ENCODE measurements around the gene SUSD1. TPM values are rescaled to one million over a fixed set of nuclear protein-coding genes. Genes with fewer than 3 reads are reported as not detected.

Gene SUSD1
- total and polyA plus RNA-seq, 2 donors (not counting 3 experiments of a cell fraction or from before 2014, with no cell fraction given): 33.1 to 37.8 TPM

DNA sequence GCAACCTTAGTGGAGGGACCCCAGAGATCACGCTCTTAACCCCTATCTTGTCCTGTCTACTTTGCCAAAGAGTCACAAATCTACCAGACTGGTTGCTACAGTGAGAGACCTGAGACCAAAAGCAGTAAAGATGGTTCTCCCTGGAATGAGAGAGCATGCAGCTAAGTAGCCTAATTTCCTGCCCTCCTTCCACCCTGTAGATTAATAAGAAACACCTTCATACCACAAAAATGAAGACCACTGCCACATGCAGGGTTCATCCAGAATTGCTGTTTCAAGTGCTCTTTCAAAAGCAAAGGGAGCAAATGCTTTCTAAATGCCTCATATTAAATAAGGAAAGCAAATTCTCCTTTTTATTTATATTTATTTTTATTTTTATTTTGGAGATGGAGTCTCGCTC is 159.4 kb downstream of the SUSD1 start:
- no peak for FAIRE-seq
- H3K9me1 ChIP-seq (replicated peaks; ENCODE audit: control insufficient read depth, extremely low read depth, insufficient read depth, low read length): no peaks in the 10 kb centered on the region
- H3K36me3 ChIP-seq (ENCODE audit: control insufficient read depth in 2 of 2, extremely low read depth in 1 of 2, insufficient read depth in 2 of 2, low read length in 2 of 2): no peaks in the 10 kb centered on the region
- H3K27ac ChIP-seq (ENCODE audit: insufficient read depth, low read depth, low read length): no peak overlapping the region
- H3K27me3 ChIP-seq (ENCODE audit: control insufficient read depth in 2 of 2, insufficient read depth in 2 of 2, low read length in 2 of 2): no peaks in the 10 kb centered on the region
- BruUV-seq (replicated peaks): no TSS peak
- no peak overlapping the region for H3K4me3 ChIP-seq (replicated peaks in 1 of 3; ENCODE audit: insufficient read depth in 1 of 3, low read depth in 1 of 3, low read length in 3 of 3)
- H3K4me2 ChIP-seq (ENCODE audit: insufficient read depth, low read length): no peak overlapping the region
- dilution Hi-C loops (cut with MboI; ENCODE audit: extremely low pct_ligation_motif_present, low sequenced_read_pairs) (no loop called here), intact Hi-C loops (cut with micrococcal nuclease) (no loop called here)
- ChIA-PET CTCF (no interaction called here), POLR2A (no interaction called here)
- H3K9me3 ChIP-seq (replicated peaks; ENCODE audit: control insufficient read depth, insufficient read depth, low read length): no peaks in the 10 kb centered on the region
- DNase-seq (ENCODE audit: low read depth, low spot score): no peak
- H3K79me2 ChIP-seq (ENCODE audit: control insufficient read depth, insufficient read depth, low read length): no peaks in the 10 kb centered on the region
- H2AFZ ChIP-seq (ENCODE audit: low read depth, low read length): no peak overlapping the region
- no peaks in the 10 kb centered on the region for H4K20me1 ChIP-seq (replicated peaks; ENCODE audit: control insufficient read depth, extremely low read depth, insufficient read depth, low read length)
- peaks cover 30% of the 10 kb centered on the region for H3K4me1 ChIP-seq (ENCODE audit: control insufficient read depth, extremely low read depth, insufficient read depth, low read length)
- TF ChIP-seq EZH2 (IDR thresholded peaks at IDR 0.05; ENCODE audit: borderline replicate concordance, low read depth, low read length, severe bottlenecking): no peak
- no peak for TF ChIP-seq GATA2 (IDR thresholded peaks at IDR 0.05; ENCODE audit: insufficient read depth, insufficient read length, low read depth, low read length)
- no peak for TF ChIP-seq CTCF (IDR thresholded peaks at IDR 0.05; ENCODE audit: extremely low read depth in 1 of 2, insufficient read depth in 1 of 2, low read depth in 1 of 2, low read length in 2 of 2)
- no peak for TF ChIP-seq FOS (IDR thresholded peaks at IDR 0.05; ENCODE audit: borderline replicate concordance, insufficient read depth, low read length)
- TF ChIP-seq, protein P1, sequence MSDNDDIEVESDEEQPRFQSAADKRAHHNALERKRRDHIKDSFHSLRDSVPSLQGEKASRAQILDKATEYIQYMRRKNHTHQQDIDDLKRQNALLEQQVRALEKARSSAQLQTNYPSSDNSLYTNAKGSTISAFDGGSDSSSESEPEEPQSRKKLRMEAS (IDR thresholded peaks at IDR 0.05; ENCODE audit: insufficient read depth, insufficient read length): no peak
- TF ChIP-seq POLR2A (IDR thresholded peaks at IDR 0.05; ENCODE audit: low read depth, low read length): no peak
- TF ChIP-seq JUN (IDR thresholded peaks at IDR 0.05; ENCODE audit: borderline replicate concordance, insufficient read depth, insufficient read length, low read depth): no peak
- no peak for TF ChIP-seq MYC (IDR thresholded peaks at IDR 0.05; ENCODE audit: low read depth, low read length)
- no peak for TF ChIP-seq POLR2AphosphoS5 (IDR thresholded peaks at IDR 0.05; ENCODE audit: insufficient read depth, low read depth, low read length)
- no peak overlapping the region for H3K9ac ChIP-seq (replicated peaks; ENCODE audit: extremely low read depth, insufficient read depth, low read length)

Data from endothelial cell of umbilical vein (primary cell).